ENCODE results near the gene GATD1.

Gene GATD1

GRCh38 chr11:809287-810039 lies 32.2 kb upstream of the GATD1 start, which contains the start of gene RPLP2:
Gene RPLP2, plus strand, starts transcription at chr11:809967. Its CDS starts 268 bp downstream, at chr11:810235.
- Histone ChIP-seq H3K4me1 (ENCODE audit: insufficient read depth, low read length) (peaks cover 26% of the 10 kb centered on the region), H3K4me3 (ENCODE audit: low read depth in 1 of 2, low read length in 2 of 2) (peak within 1 kb of the TSS; percentile 78 to 82), H3K9ac (ENCODE audit: low read length) (peak within 1 kb of the TSS; percentile 98), H3K27me3 (ENCODE audit: control insufficient read depth in 1 of 2, insufficient read depth in 2 of 2, low read length in 2 of 2) (no peaks in the 10 kb centered on the region), H3K9me3 (ENCODE audit: low read length) (no peaks in the 10 kb centered on the region), H3K36me3 (ENCODE audit: insufficient read depth, low read length) (peaks cover 26% of the 10 kb centered on the region), H3K27ac (ENCODE audit: low read depth, low read length) (peak within 1 kb of the TSS; percentile 89)

- peak overlapping the region; percentile 89 for H3K27ac ChIP-seq (ENCODE audit: low read depth, low read length)
- H3K4me1 ChIP-seq (ENCODE audit: insufficient read depth, low read length) = peaks cover 34% of the 10 kb centered on the region
These were observed 31.4 kb upstream of the GATD1 start for GRCh38 chr11:808427-809286.

GRCh38 chr11:804599-804964 lies 27.3 kb upstream of the GATD1 start:
- H3K9me3 ChIP-seq (ENCODE audit: low read length) = no peaks in the 10 kb centered on the region
- no peak overlapping the region for H3K9ac ChIP-seq (ENCODE audit: low read length)
- H3K27ac ChIP-seq (ENCODE audit: low read depth, low read length) = peak overlapping the region; percentile 62
- peaks cover 18% of the 10 kb centered on the region for H3K4me1 ChIP-seq (ENCODE audit: insufficient read depth, low read length)
- H3K36me3 ChIP-seq (ENCODE audit: insufficient read depth, low read length) = no peaks in the 10 kb centered on the region
- no peaks in the 10 kb centered on the region for H3K27me3 ChIP-seq (ENCODE audit: control insufficient read depth in 1 of 2, insufficient read depth in 2 of 2, low read length in 2 of 2)
- peak overlapping the region; percentile 70 to 73 for H3K4me3 ChIP-seq (ENCODE audit: low read depth in 1 of 2, low read length in 2 of 2)

More at GRCh38 chr11:808427-809286, 31.4 kb upstream of the GATD1 start:
- Histone ChIP-seq H3K9ac (ENCODE audit: low read length) (peak overlapping the region; percentile 98), H3K36me3 (ENCODE audit: insufficient read depth, low read length) (peaks cover 26% of the 10 kb centered on the region), H3K4me3 (ENCODE audit: low read depth in 1 of 2, low read length in 2 of 2) (peak overlapping the region; percentile 78 to 82), H3K9me3 (ENCODE audit: low read length) (no peaks in the 10 kb centered on the region), H3K27me3 (ENCODE audit: control insufficient read depth in 1 of 2, insufficient read depth in 2 of 2, low read length in 2 of 2) (no peaks in the 10 kb centered on the region)

- H3K4me3 ChIP-seq (ENCODE audit: low read depth in 1 of 2, low read length in 2 of 2) = peak overlapping the region; percentile 70 to 73
- no peaks in the 10 kb centered on the region for H3K9me3 ChIP-seq (ENCODE audit: low read length)
- H3K27me3 ChIP-seq (ENCODE audit: control insufficient read depth in 1 of 2, insufficient read depth in 2 of 2, low read length in 2 of 2) = no peaks in the 10 kb centered on the region
- H3K27ac ChIP-seq (ENCODE audit: low read depth, low read length) = peak overlapping the region; percentile 62
- no peak overlapping the region for H3K9ac ChIP-seq (ENCODE audit: low read length)
- peaks cover 18% of the 10 kb centered on the region for H3K4me1 ChIP-seq (ENCODE audit: insufficient read depth, low read length)
- H3K36me3 ChIP-seq (ENCODE audit: insufficient read depth, low read length) = no peaks in the 10 kb centered on the region
These were observed 26.7 kb upstream of the GATD1 start for GRCh38 chr11:803770-804598.

- Histone ChIP-seq H3K9me3 (ENCODE audit: low read length) (no peaks in the 10 kb centered on the region), H3K9ac (ENCODE audit: low read length) (no peak overlapping the region), H3K4me1 (ENCODE audit: insufficient read depth, low read length) (peaks cover 13% of the 10 kb centered on the region), H3K27me3 (ENCODE audit: control insufficient read depth in 1 of 2, insufficient read depth in 2 of 2, low read length in 2 of 2) (no peaks in the 10 kb centered on the region), H3K4me3 (ENCODE audit: low read depth in 1 of 2, low read length in 2 of 2) (no peak overlapping the region), H3K27ac (ENCODE audit: low read depth, low read length) (no peak overlapping the region), H3K36me3 (ENCODE audit: insufficient read depth, low read length) (no peaks in the 10 kb centered on the region)
These were observed 26.1 kb upstream of the GATD1 start for GRCh38 chr11:803467-803742.

- Histone ChIP-seq H3K27ac (ENCODE audit: low read depth, low read length) (no peak overlapping the region), H3K4me1 (ENCODE audit: insufficient read depth, low read length) (peaks cover 12% of the 10 kb centered on the region), H3K36me3 (ENCODE audit: insufficient read depth, low read length) (no peaks in the 10 kb centered on the region), H3K9me3 (ENCODE audit: low read length) (no peaks in the 10 kb centered on the region), H3K4me3 (ENCODE audit: low read depth in 1 of 2, low read length in 2 of 2) (no peak overlapping the region), H3K9ac (ENCODE audit: low read length) (no peak overlapping the region), H3K27me3 (ENCODE audit: control insufficient read depth in 1 of 2, insufficient read depth in 2 of 2, low read length in 2 of 2) (no peaks in the 10 kb centered on the region)
These were observed 25.6 kb upstream of the GATD1 start for GRCh38 chr11:802693-803466.

GRCh38 chr11:802018-802617 lies 24.8 kb upstream of the GATD1 start:
- H3K9ac ChIP-seq (ENCODE audit: low read length) = no peak overlapping the region
- no peaks in the 10 kb centered on the region for H3K9me3 ChIP-seq (ENCODE audit: low read length)
- no peak overlapping the region for H3K27ac ChIP-seq (ENCODE audit: low read depth, low read length)
- peaks cover 12% of the 10 kb centered on the region for H3K4me1 ChIP-seq (ENCODE audit: insufficient read depth, low read length)
- no peak overlapping the region for H3K4me3 ChIP-seq (ENCODE audit: low read depth in 1 of 2, low read length in 2 of 2)
- H3K27me3 ChIP-seq (ENCODE audit: control insufficient read depth in 1 of 2, insufficient read depth in 2 of 2, low read length in 2 of 2) = no peaks in the 10 kb centered on the region
- H3K36me3 ChIP-seq (ENCODE audit: insufficient read depth, low read length) = no peaks in the 10 kb centered on the region

GRCh38 chr11:801097-801780 lies 24.0 kb upstream of the GATD1 start:
- Histone ChIP-seq H3K27ac (ENCODE audit: low read depth, low read length) (no peak overlapping the region), H3K36me3 (ENCODE audit: insufficient read depth, low read length) (no peaks in the 10 kb centered on the region), H3K27me3 (ENCODE audit: control insufficient read depth in 1 of 2, insufficient read depth in 2 of 2, low read length in 2 of 2) (no peaks in the 10 kb centered on the region), H3K9ac (ENCODE audit: low read length) (no peak overlapping the region), H3K9me3 (ENCODE audit: low read length) (no peaks in the 10 kb centered on the region), H3K4me1 (ENCODE audit: insufficient read depth, low read length) (peaks cover 19% of the 10 kb centered on the region), H3K4me3 (ENCODE audit: low read depth in 1 of 2, low read length in 2 of 2) (no peak overlapping the region)

GRCh38 chr11:800473-800872 lies 23.2 kb upstream of the GATD1 start:
- H3K4me1 ChIP-seq (ENCODE audit: insufficient read depth, low read length) = peaks cover 20% of the 10 kb centered on the region

GRCh38 chr11:799641-800316 lies 22.5 kb upstream of the GATD1 start:
- peaks cover 19% of the 10 kb centered on the region for H3K4me1 ChIP-seq (ENCODE audit: insufficient read depth, low read length)
- H3K27me3 ChIP-seq (ENCODE audit: control insufficient read depth in 1 of 2, insufficient read depth in 2 of 2, low read length in 2 of 2) = no peaks in the 10 kb centered on the region
- no peaks in the 10 kb centered on the region for H3K9me3 ChIP-seq (ENCODE audit: low read length)
- no peak overlapping the region for H3K9ac ChIP-seq (ENCODE audit: low read length)
- H3K4me3 ChIP-seq (ENCODE audit: low read depth in 1 of 2, low read length in 2 of 2) = no peak overlapping the region
- no peaks in the 10 kb centered on the region for H3K36me3 ChIP-seq (ENCODE audit: insufficient read depth, low read length)
- H3K27ac ChIP-seq (ENCODE audit: low read depth, low read length) = no peak overlapping the region

More at GRCh38 chr11:800473-800872, 23.2 kb upstream of the GATD1 start:
- Histone ChIP-seq H3K9ac (ENCODE audit: low read length) (no peak overlapping the region), H3K9me3 (ENCODE audit: low read length) (no peaks in the 10 kb centered on the region), H3K36me3 (ENCODE audit: insufficient read depth, low read length) (no peaks in the 10 kb centered on the region), H3K27me3 (ENCODE audit: control insufficient read depth in 1 of 2, insufficient read depth in 2 of 2, low read length in 2 of 2) (no peaks in the 10 kb centered on the region), H3K27ac (ENCODE audit: low read depth, low read length) (no peak overlapping the region), H3K4me3 (ENCODE audit: low read depth in 1 of 2, low read length in 2 of 2) (no peak overlapping the region)
